ENCODE measurements around the gene PLCXD3.

PLCXD3 gene

GRCh38 chr5:41284938-41285337 is 225.5 kb downstream of the PLCXD3 start:
- no peak overlapping the region for H3K27ac ChIP-seq
- TF ChIP-seq CTCF (conservative IDR thresholded peaks at IDR 0.05) = no peak
- TF ChIP-seq ZFX (IDR thresholded peaks at IDR 0.05) = no peak

GRCh38 chr5:41281215-41281810 is 229.1 kb downstream of the PLCXD3 start:
- TF ChIP-seq ZFX (IDR thresholded peaks at IDR 0.05) (no peak), CTCF (conservative IDR thresholded peaks at IDR 0.05) (no peak)
- no peak overlapping the region for H3K27ac ChIP-seq

- no peak for TF ChIP-seq ZFX (IDR thresholded peaks at IDR 0.05)
- TF ChIP-seq CTCF (conservative IDR thresholded peaks at IDR 0.05) = no peak
- H3K27ac ChIP-seq = no peak overlapping the region
Observed at GRCh38 chr5:41279040-41279439, 231.4 kb downstream of the PLCXD3 start.

GRCh38 chr5:41277476-41278245 is 232.7 kb downstream of the PLCXD3 start:
- TF ChIP-seq CTCF (conservative IDR thresholded peaks at IDR 0.05) (no peak), ZFX (IDR thresholded peaks at IDR 0.05) (no peak)
- H3K27ac ChIP-seq = no peak overlapping the region

- no peak overlapping the region for H3K27ac ChIP-seq
- TF ChIP-seq ZFX (IDR thresholded peaks at IDR 0.05) (no peak), CTCF (conservative IDR thresholded peaks at IDR 0.05) (no peak)
Observed at GRCh38 chr5:41275813-41276512, 234.4 kb downstream of the PLCXD3 start.

GRCh38 chr5:41270423-41271251 is 239.8 kb downstream of the PLCXD3 start:
- no peak overlapping the region for H3K27ac ChIP-seq
- TF ChIP-seq ZFX (IDR thresholded peaks at IDR 0.05) (no peak), CTCF (conservative IDR thresholded peaks at IDR 0.05) (peak; percentile 82)

All from C4-2B (cell line).